SH-SY5Y (cell line): Measurements from ENCODE around the gene ZBTB20.

Source experiments
- GATA2 ChIP-seq: IDR thresholded peaks from 2 replicates; pipeline ENCODE4 v1.6.1; 2011; ENCODE audit warnings: mild to moderate bottlenecking, low read depth, low read length
- GATA3 ChIP-seq: IDR thresholded peaks from 2 replicates; pipeline ENCODE4 v1.6.1; 2011; ENCODE audit warnings: low read depth, mild to moderate bottlenecking, low read length, moderate library complexity

DNA sequence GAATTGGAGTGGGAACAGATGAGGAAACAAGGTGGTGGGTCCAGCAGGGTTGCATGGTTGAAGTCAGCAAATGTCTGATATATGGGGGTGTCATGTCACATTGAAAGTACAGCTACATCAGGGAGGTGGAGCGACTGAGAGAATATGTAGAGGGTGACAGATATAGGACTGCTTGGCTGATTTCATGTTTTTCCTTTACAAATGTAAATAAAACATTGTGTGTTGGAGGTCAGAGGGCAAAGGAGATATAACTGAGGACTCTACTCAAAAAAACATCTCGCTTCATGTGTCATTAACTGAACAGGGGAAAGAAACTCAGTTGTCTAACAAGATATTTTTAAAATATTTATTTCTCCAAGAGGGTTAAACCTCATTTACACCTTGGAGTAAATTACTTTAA, 675.6 kb downstream of the ZBTB20 start:
- TF ChIP-seq GATA3 = no peak
- no peak for TF ChIP-seq GATA2
